Pancreas (tissue), 10 donors: ENCODE data around the gene KAZN. TPM values are rescaled to one million over a fixed set of nuclear protein-coding genes. Genes with fewer than 3 reads are reported as not detected.

ENCODE experiments used
- ATAC-seq, 4 donors: fragments of 200-7000 bp; cut with Tn5 transposase; one replicate each; pipeline versions ENCODE4 v1.8.0 to v1.9.1; 2020; ENCODE audit warnings: mild to moderate bottlenecking in 4 of 4, moderate library complexity in 4 of 4
- DNase-seq, 6 donors: peaks; one replicate each; pipeline ENCODE4 v3.0.0-alpha.2; 2020
- FAIRE-seq: peaks from 2 replicates; lab custom pipeline; 2012; peaks lifted over from hg19 to GRCh38; lab: Jason Lieb, UNC
- H3K27ac ChIP-seq, 4 donors: fragments of 200-600 bp; sonication (generic); 1 replicate in 3 of 4; 2 replicates in 1 of 4; pipeline versions ENCODE4 v1.5.0 to v1.8.0; 2020
- H3K27me3 ChIP-seq, 4 donors: fragments of 200-600 bp; one replicate each; pipeline ENCODE4 v1.8.0; 2021
- H3K36me3 ChIP-seq, 3 donors: fragments of 200-600 bp; sonication (generic) in 1 of 3; one replicate each; pipeline versions ENCODE4 v1.5.0 to v1.8.0; 2020 to 2021
- H3K4me1 ChIP-seq, 3 donors: fragments of 200-600 bp; one replicate each; pipeline ENCODE4 v1.8.0; 2021
- H3K4me3 ChIP-seq, 4 donors: fragments of 200-600 bp; sonication (generic) in 2 of 4; one replicate each; pipeline versions ENCODE4 v1.5.0 to v1.8.0; 2020 to 2021
- H3K9me3 ChIP-seq, 4 donors: fragments of 200-600 bp; one replicate each; pipeline ENCODE4 v1.8.0; 2021
- WGBS, 2 donors: extraction: QIAGEN DNeasy Blood & Tissue Kit; methylation state at CpG; one replicate each; pipeline ENCODE4 v1.1.7; 2013; 5-methylcytosine and 5-hydroxymethylcytosine counted together
- intact Hi-C, 3 donors: fragments of 100-400 bp; cut with DNase I; formaldehyde crosslinking; loops; one replicate each; pipeline versions ENCODE4 v1.11.1 to v1.14.2; 2022
- polyA plus RNA-seq, 2 donors: library from polyadenylated mRNA; stranded (reverse); fragments of 200-250 nt; gene quantifications; one replicate each; pipeline ENCODE4 v1.2.3, GENCODE V29; 2013
- total RNA-seq, 6 donors: library from RNA; stranded (reverse); fragmentation: NEBNext Ultra II Directional in 4 of 6; extraction: Animal tissue kit (Norgen Biotek cat#: 25700) in 4 of 6; gene quantifications; one replicate each; pipeline versions ENCODE4 v1.2.1 to v1.2.4, GENCODE V29; 2021 to 2023
- TF ChIP-seq, protein P1 (sequence below), 4 donors: fragments of 200-600 bp; sonication (generic) in 3 of 4; IDR thresholded peaks; one replicate each; pipeline versions ENCODE4 v1.5.0 to v1.8.0; 2021; ENCODE audit warnings: antibody characterized with exemption in 4 of 4
- donor health status: healthy with polysubstance abuse.
- donor health status: DM: no; HTN: no; CAD: no; lungs with moderate emphysema.
- donor health status: DM: no; HTN: no; CAD: no.
- donor health status: control.
- donor health status: control.
- donor health status: Bipolar disorder and iron deficiency.
- donor health status: DM: yes; HTN: yes; CAD: no.
- donor health status: DM: no; HTN: no; CAD: no.
- donor health status: DM: no; HTN: no; CAD: no.
- donor health status: DM: yes; HTN: yes; CAD: no.

The KAZN gene
- total and polyA plus RNA-seq, 8 donors: 2.4 to 6.0 (median 4.1) TPM

DNA sequence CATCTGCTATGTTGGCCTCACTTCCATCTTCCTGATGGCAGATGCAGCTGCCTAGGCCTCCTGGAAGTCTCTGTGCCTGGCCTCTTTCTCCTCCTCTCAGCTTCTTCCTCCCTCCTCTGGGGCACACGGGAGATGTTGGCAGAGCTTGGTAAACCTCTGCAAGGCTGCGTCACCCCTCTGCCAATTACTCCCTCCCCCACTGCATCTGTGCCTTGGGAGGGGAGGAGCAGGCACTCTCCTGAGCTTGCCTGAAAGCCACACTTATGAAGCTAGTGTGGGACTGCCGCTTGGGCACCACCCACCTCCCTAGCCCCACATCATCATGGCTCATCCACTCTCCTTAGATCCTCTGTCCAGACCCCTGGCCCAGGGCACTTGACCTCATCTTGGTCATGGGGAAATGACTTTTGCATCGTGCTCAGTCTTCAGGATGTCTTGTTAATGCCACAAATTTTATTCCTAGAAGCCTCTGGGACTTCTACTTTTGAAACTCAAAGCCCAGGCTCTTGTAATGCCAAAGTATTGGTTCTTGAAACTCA lies 547.7 kb downstream of the KAZN start:
- peak overlapping the region; percentile 1 to 65 (median 49) for H3K27ac ChIP-seq
- DNase-seq: peak in 5 of 6 donors; percentile 55 to 80 (median 71)
- H3K36me3 ChIP-seq: no peaks in the 10 kb centered on the region
- no peaks in the 10 kb centered on the region for H3K27me3 ChIP-seq
- TF ChIP-seq, protein P1, sequence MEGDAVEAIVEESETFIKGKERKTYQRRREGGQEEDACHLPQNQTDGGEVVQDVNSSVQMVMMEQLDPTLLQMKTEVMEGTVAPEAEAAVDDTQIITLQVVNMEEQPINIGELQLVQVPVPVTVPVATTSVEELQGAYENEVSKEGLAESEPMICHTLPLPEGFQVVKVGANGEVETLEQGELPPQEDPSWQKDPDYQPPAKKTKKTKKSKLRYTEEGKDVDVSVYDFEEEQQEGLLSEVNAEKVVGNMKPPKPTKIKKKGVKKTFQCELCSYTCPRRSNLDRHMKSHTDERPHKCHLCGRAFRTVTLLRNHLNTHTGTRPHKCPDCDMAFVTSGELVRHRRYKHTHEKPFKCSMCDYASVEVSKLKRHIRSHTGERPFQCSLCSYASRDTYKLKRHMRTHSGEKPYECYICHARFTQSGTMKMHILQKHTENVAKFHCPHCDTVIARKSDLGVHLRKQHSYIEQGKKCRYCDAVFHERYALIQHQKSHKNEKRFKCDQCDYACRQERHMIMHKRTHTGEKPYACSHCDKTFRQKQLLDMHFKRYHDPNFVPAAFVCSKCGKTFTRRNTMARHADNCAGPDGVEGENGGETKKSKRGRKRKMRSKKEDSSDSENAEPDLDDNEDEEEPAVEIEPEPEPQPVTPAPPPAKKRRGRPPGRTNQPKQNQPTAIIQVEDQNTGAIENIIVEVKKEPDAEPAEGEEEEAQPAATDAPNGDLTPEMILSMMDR (IDR thresholded peaks at IDR 0.05): no peak
- H3K4me1 ChIP-seq: peaks cover 26 to 69% (median 34%) of the 10 kb centered on the region in 3 donors
- WGBS, 2 donors: 33 to 34% methylated on average over 4 of the region's 4 CpGs
- no peaks in the 10 kb centered on the region for H3K9me3 ChIP-seq
- no peak overlapping the region for H3K4me3 ChIP-seq
- no peak for FAIRE-seq
- intact Hi-C loops: loop anchor here in 2 of 3 donors (10.0 kb wide), 2 partner anchors 129 to 289 kb away; partner anchors contain the start of gene CTRC (in 1 of the 2)
- peak; percentile 61 to 73 (median 62) for ATAC-seq

DNA sequence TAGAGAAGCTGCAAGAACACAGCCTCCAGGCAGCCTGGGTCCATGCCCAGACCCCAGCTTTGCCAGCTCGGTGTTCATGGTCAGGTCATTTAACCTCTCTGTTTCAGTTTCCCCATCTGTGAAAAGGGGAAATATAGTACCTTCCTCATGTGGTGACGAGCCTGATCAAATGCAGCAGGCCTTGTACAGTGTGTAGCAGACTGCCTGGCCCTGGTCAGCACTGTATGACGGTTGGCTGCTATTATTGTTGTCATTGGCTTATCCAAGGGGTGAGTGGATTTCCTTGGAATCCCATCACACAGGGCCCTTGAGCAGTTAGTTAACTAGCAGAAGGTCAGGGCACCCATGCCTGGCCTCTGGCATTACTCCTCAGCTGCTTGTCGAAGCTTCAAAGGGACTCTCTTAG lies 548.5 kb downstream of the KAZN start:
- Histone ChIP-seq H3K4me1 (peaks cover 25 to 64% (median 31%) of the 10 kb centered on the region in 3 donors), H3K36me3 (no peaks in the 10 kb centered on the region), H3K27me3 (no peaks in the 10 kb centered on the region), H3K4me3 (no peak overlapping the region), H3K27ac (peak overlapping the region in 2 of 4 donors; percentile 58 to 65), H3K9me3 (no peaks in the 10 kb centered on the region)
- DNase-seq (peak in 1 of 6 donors; percentile 59), ATAC-seq (peak; percentile 2 to 28 (median 15)), FAIRE-seq (no peak)
- TF ChIP-seq, protein P1 (IDR thresholded peaks at IDR 0.05): no peak
- 28 to 36% methylated on average over 4 of the region's 4 CpGs for WGBS, 2 donors
- intact Hi-C loops: loop anchor here in 2 of 3 donors (10.0 kb wide), 2 partner anchors 128 to 288 kb away; partner anchors contain the start of gene CTRC (in 1 of the 2)

DNA sequence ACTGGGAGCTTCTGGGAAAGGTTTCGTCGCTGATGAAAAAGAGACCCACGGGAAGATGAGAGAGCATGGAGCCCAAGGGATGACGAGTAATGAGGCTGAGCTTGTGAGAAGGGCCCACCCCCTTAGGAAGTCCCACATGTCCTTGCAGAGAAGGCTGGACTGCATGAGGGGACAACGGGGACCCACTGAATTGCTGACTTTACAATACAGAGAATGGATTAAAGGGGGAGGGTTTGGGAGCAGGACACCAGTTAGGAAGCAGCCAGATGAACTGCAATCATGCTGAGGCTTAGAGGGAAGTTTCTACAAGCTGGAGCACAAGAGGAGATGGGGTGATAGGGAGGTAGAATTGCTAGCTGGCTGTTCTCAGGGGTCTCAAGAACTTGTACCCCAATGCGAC lies 549.5 kb downstream of the KAZN start:
- ATAC-seq (no peak), DNase-seq (no peak), FAIRE-seq (no peak)
- TF ChIP-seq, protein P1 (IDR thresholded peaks at IDR 0.05): no peak
- no peaks in the 10 kb centered on the region for H3K36me3 ChIP-seq
- no peaks in the 10 kb centered on the region for H3K27me3 ChIP-seq
- no peak overlapping the region for H3K4me3 ChIP-seq
- intact Hi-C loops: loop anchor here in 2 of 3 donors (10.0 kb wide), 2 partner anchors 127 to 287 kb away; partner anchors contain the start of gene CTRC (in 1 of the 2)
- H3K9me3 ChIP-seq: no peaks in the 10 kb centered on the region
- WGBS, 2 donors: 70 to 81% methylated on average over 6 of the region's 6 CpGs
- H3K27ac ChIP-seq: peak overlapping the region in 1 of 4 donors; percentile 22
- H3K4me1 ChIP-seq: peaks cover 18 to 54% (median 24%) of the 10 kb centered on the region in 3 donors

DNA sequence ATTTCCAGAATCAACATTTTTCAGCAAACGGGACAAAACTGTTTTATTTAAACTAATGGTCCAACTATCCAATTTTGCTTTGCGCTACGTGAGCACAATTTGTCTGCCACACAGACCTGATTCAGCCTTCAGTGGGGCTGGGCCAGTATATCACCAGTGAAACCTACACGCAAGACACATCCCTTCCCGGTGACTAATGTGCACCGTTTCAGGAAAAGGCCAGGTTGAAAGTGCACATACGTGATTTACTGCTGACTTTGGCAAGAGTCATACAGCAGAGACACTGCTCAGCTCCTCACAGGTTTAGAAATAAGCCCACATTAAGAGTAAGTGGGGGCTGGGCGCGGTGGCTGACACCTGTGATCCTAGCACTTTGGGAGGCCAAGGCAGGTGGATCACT lies 550.0 kb downstream of the KAZN start:
- H3K4me1 ChIP-seq: peaks cover 18 to 52% (median 24%) of the 10 kb centered on the region in 3 donors
- WGBS, 2 donors: 68 to 76% methylated on average over 9 of the region's 9 CpGs
- H3K9me3 ChIP-seq: no peaks in the 10 kb centered on the region
- FAIRE-seq (no peak), DNase-seq (no peak), ATAC-seq (no peak)
- H3K4me3 ChIP-seq: no peak overlapping the region
- H3K27me3 ChIP-seq: no peaks in the 10 kb centered on the region
- no peaks in the 10 kb centered on the region for H3K36me3 ChIP-seq
- TF ChIP-seq, protein P1 (IDR thresholded peaks at IDR 0.05): no peak
- intact Hi-C loops: loop anchor here in 2 of 3 donors (10.0 kb wide), 2 partner anchors 126 to 286 kb away; partner anchors contain the start of gene CTRC (in 1 of the 2)
- H3K27ac ChIP-seq: peak overlapping the region in 1 of 4 donors; percentile 22

DNA sequence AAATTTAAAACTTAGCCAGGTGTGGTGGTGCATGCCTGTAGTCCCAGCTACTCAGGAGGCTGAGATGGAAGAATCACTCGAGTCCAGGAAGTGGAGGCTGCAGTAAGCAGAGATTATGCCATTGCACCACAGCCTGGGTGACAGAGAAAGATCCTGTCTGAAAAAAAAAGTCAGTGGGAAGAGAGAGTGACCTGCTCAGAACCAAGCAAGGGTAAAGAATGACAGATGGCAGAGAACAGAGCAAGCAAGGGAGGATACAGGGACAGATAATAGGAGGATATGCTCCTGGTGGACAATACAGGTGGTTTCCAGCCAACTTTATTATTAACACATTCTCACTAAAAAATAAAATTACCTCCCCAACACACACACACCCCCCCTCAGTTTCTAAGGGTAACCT lies 550.5 kb downstream of the KAZN start:
- TF ChIP-seq, protein P1 (IDR thresholded peaks at IDR 0.05): no peak
- Histone ChIP-seq H3K4me1 (peaks cover 18 to 52% (median 24%) of the 10 kb centered on the region in 3 donors), H3K27me3 (no peaks in the 10 kb centered on the region), H3K36me3 (no peaks in the 10 kb centered on the region), H3K27ac (peak overlapping the region in 1 of 4 donors; percentile 22), H3K4me3 (no peak overlapping the region), H3K9me3 (no peaks in the 10 kb centered on the region)
- WGBS, 2 donors: 0% methylated on average over 1 of the region's 1 CpG
- intact Hi-C loops: loop anchor here in 2 of 3 donors (10.0 kb wide), 2 partner anchors 126 to 286 kb away; partner anchors contain the start of gene CTRC (in 1 of the 2)
- FAIRE-seq (no peak), DNase-seq (no peak), ATAC-seq (no peak)
